ENCODE results near the gene POP4. TPM values are rescaled to one million over a fixed set of nuclear protein-coding genes. Genes with fewer than 3 reads are reported as not detected.

POP4 gene
- total and polyA plus RNA-seq, 2 of the 13 experiments (the other 11 are each of a cell fraction or from before 2014, with no cell fraction given): 32.2 to 84.0 TPM

DNA sequence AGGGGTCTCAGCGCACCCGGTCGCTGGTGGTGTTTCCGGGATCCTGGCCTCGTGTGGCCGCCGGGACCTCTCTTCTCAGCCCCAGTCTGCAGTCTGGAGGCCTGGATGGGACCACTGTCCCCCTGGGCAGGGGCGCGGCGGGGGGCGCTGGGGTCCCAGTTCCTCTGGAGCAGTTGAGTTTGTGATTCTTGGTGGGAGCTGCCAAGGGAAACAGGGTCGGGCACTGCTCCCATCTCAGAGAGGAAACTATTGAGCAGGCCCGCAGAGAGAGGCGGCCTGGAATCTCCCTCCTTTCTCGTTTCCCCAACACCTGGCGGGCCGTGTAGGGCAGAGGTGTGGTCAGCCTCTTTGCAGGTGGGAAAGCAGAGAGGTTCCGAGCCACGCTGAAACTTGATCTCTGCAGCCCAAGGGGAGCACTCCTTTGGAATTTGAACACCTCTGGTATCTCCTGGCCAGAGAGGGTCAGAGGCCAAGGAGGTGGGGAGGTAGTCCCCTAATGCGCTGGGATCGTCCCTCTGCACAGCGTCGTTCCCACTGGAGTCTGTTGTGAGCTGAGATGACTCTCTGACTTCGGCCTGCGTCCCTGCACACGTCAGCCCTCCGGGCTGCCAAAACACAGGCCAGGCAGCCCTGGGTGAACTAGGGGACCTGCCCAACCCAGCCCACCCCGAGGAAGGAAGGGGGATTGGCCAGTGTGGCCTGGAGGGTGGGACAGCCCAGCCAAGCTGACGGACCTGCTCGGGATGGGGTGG lies 59.9 kb downstream of the POP4 start (continued):
- peak; percentile 53; the same call in 1 of the 2 replicates for TF ChIP-seq SIN3A (IDR thresholded peaks at IDR 0.05; ENCODE audit: borderline replicate concordance, low read depth, low read length)
- TF ChIP-seq, protein P1, sequence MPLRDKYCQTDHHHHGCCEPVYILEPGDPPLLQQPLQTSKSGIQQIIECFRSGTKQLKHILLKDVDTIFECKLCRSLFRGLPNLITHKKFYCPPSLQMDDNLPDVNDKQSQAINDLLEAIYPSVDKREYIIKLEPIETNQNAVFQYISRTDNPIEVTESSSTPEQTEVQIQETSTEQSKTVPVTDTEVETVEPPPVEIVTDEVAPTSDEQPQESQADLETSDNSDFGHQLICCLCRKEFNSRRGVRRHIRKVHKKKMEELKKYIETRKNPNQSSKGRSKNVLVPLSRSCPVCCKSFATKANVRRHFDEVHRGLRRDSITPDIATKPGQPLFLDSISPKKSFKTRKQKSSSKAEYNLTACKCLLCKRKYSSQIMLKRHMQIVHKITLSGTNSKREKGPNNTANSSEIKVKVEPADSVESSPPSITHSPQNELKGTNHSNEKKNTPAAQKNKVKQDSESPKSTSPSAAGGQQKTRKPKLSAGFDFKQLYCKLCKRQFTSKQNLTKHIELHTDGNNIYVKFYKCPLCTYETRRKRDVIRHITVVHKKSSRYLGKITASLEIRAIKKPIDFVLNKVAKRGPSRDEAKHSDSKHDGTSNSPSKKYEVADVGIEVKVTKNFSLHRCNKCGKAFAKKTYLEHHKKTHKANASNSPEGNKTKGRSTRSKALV (CRISPR knock-in tag; IDR thresholded peaks at IDR 0.05): no peak
- no peak for TF ChIP-seq ESRRA (CRISPR knock-in tag; IDR thresholded peaks at IDR 0.05; ENCODE audit: low read depth)
- TF ChIP-seq TP53 (CRISPR knock-in tag; conservative IDR thresholded peaks at IDR 0.05): no peak
- 0 out of 2 replicates have a peak, but pooled peaks have one; percentile 27 for TF ChIP-seq NRL (CRISPR knock-in tag; IDR thresholded peaks at IDR 0.05; ENCODE audit: borderline replicate concordance)
- peak; percentile 57 for TF ChIP-seq ZEB1 (IDR thresholded peaks at IDR 0.05; ENCODE audit: insufficient replicate concordance, low read depth)
- TF ChIP-seq ZNF556 (CRISPR knock-in tag; IDR thresholded peaks at IDR 0.05; ENCODE audit: borderline replicate concordance): 0 out of 2 replicates have a peak, but pooled peaks have one; percentile 41
- TF ChIP-seq ZNF207 (IDR thresholded peaks at IDR 0.05; ENCODE audit: borderline replicate concordance): no peak
- TF ChIP-seq, protein P2, sequence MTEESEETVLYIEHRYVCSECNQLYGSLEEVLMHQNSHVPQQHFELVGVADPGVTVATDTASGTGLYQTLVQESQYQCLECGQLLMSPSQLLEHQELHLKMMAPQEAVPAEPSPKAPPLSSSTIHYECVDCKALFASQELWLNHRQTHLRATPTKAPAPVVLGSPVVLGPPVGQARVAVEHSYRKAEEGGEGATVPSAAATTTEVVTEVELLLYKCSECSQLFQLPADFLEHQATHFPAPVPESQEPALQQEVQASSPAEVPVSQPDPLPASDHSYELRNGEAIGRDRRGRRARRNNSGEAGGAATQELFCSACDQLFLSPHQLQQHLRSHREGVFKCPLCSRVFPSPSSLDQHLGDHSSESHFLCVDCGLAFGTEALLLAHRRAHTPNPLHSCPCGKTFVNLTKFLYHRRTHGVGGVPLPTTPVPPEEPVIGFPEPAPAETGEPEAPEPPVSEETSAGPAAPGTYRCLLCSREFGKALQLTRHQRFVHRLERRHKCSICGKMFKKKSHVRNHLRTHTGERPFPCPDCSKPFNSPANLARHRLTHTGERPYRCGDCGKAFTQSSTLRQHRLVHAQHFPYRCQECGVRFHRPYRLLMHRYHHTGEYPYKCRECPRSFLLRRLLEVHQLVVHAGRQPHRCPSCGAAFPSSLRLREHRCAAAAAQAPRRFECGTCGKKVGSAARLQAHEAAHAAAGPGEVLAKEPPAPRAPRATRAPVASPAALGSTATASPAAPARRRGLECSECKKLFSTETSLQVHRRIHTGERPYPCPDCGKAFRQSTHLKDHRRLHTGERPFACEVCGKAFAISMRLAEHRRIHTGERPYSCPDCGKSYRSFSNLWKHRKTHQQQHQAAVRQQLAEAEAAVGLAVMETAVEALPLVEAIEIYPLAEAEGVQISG (CRISPR knock-in tag; IDR thresholded peaks at IDR 0.05): no peak
- no peak for TF ChIP-seq REXO4 (CRISPR knock-in tag; IDR thresholded peaks at IDR 0.05; ENCODE audit: borderline replicate concordance)
- TF ChIP-seq KMT2B (CRISPR knock-in tag; IDR thresholded peaks at IDR 0.05): no peak
- TF ChIP-seq, protein P3, sequence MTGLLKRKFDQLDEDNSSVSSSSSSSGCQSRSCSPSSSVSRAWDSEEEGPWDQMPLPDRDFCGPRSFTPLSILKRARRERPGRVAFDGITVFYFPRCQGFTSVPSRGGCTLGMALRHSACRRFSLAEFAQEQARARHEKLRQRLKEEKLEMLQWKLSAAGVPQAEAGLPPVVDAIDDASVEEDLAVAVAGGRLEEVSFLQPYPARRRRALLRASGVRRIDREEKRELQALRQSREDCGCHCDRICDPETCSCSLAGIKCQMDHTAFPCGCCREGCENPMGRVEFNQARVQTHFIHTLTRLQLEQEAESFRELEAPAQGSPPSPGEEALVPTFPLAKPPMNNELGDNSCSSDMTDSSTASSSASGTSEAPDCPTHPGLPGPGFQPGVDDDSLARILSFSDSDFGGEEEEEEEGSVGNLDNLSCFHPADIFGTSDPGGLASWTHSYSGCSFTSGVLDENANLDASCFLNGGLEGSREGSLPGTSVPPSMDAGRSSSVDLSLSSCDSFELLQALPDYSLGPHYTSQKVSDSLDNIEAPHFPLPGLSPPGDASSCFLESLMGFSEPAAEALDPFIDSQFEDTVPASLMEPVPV (CRISPR knock-in tag; IDR thresholded peaks at IDR 0.05): no peak; the same call in 1 of the 2 replicates
- TF ChIP-seq, protein P4, sequence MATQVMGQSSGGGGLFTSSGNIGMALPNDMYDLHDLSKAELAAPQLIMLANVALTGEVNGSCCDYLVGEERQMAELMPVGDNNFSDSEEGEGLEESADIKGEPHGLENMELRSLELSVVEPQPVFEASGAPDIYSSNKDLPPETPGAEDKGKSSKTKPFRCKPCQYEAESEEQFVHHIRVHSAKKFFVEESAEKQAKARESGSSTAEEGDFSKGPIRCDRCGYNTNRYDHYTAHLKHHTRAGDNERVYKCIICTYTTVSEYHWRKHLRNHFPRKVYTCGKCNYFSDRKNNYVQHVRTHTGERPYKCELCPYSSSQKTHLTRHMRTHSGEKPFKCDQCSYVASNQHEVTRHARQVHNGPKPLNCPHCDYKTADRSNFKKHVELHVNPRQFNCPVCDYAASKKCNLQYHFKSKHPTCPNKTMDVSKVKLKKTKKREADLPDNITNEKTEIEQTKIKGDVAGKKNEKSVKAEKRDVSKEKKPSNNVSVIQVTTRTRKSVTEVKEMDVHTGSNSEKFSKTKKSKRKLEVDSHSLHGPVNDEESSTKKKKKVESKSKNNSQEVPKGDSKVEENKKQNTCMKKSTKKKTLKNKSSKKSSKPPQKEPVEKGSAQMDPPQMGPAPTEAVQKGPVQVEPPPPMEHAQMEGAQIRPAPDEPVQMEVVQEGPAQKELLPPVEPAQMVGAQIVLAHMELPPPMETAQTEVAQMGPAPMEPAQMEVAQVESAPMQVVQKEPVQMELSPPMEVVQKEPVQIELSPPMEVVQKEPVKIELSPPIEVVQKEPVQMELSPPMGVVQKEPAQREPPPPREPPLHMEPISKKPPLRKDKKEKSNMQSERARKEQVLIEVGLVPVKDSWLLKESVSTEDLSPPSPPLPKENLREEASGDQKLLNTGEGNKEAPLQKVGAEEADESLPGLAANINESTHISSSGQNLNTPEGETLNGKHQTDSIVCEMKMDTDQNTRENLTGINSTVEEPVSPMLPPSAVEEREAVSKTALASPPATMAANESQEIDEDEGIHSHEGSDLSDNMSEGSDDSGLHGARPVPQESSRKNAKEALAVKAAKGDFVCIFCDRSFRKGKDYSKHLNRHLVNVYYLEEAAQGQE (IDR thresholded peaks at IDR 0.05; ENCODE audit: borderline replicate concordance in 1 of 2, low read depth in 1 of 2, low read length in 2 of 2): no peak
- TF ChIP-seq, protein P5, sequence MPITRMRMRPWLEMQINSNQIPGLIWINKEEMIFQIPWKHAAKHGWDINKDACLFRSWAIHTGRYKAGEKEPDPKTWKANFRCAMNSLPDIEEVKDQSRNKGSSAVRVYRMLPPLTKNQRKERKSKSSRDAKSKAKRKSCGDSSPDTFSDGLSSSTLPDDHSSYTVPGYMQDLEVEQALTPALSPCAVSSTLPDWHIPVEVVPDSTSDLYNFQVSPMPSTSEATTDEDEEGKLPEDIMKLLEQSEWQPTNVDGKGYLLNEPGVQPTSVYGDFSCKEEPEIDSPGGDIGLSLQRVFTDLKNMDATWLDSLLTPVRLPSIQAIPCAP (CRISPR knock-in tag; IDR thresholded peaks at IDR 0.05; ENCODE audit: low read depth): no peak
- TF ChIP-seq, protein P6, sequence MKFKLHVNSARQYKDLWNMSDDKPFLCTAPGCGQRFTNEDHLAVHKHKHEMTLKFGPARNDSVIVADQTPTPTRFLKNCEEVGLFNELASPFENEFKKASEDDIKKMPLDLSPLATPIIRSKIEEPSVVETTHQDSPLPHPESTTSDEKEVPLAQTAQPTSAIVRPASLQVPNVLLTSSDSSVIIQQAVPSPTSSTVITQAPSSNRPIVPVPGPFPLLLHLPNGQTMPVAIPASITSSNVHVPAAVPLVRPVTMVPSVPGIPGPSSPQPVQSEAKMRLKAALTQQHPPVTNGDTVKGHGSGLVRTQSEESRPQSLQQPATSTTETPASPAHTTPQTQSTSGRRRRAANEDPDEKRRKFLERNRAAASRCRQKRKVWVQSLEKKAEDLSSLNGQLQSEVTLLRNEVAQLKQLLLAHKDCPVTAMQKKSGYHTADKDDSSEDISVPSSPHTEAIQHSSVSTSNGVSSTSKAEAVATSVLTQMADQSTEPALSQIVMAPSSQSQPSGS (CRISPR knock-in tag; IDR thresholded peaks at IDR 0.05): no peak
